HCT116 (cell line): ENCODE data around the gene KCTD1. TPM values are rescaled to one million over a fixed set of nuclear protein-coding genes. Genes with fewer than 3 reads are reported as not detected.

Experiments
- ATAC-seq: fragments of 200-7000 bp; cut with Tn5 transposase; 2 replicates; pipeline ENCODE4 v1.9.1; 2020; ENCODE audit warnings: mild to moderate bottlenecking, moderate library complexity
- BruUV-seq: library from RNA; stranded (reverse); fragments of 400-500 nt; replicated peaks from 2 replicates; lab custom pipeline; 2021; lab: Mats Ljungman, UMichigan
- CTCF ChIA-PET: fragments of 300-600 bp; sonication (Branson Sonifier 250); formaldehyde crosslinking; loops from one replicate; lab custom pipeline; 2021; ENCODE audit warnings: antibody characterized with exemption; lab: Charles Lee
- POLR2A ChIA-PET: fragments of 300-600, 350-600 bp; sonication (Branson Sonifier 250); formaldehyde crosslinking; loops from one replicate; lab custom pipeline; 2021; ENCODE audit warnings: antibody characterized with exemption; lab: Charles Lee
- RAD21 ChIA-PET, 2 experiments: fragments of 300-600 bp; sonication (Branson Sonifier 250); formaldehyde crosslinking; loops; one replicate each; lab custom pipeline; 2023; ENCODE audit warnings: low total read pairs in 2 of 2; ENCODE audit not compliant: uncharacterized antibody in 2 of 2, unreplicated experiment in 2 of 2, low non-redundant PET in 1 of 2; lab: Charles Lee
- DNase-seq: peaks from one replicate; pipeline ENCODE4 v3.0.0-alpha.2; 2010; ENCODE audit warnings: low read depth, low spot score
- H2AFZ ChIP-seq: fragments of 200-600 bp; shearing (Covaris generic), sonication (generic); 2 replicates; pipeline ENCODE4 v1.6.1; 2017; ENCODE audit warnings: low read depth, mixed run types, mixed read lengths, antibody characterized with exemption, low read length; ENCODE audit not compliant: poor library complexity, severe bottlenecking
- H3K27ac ChIP-seq: 2 replicates; pipeline ENCODE4 v1.5.1; 2012; ENCODE audit warnings: low read depth, low read length
- H3K27me3 ChIP-seq: fragments of 200-600 bp; sonication (generic); 2 replicates; pipeline ENCODE4 v1.6.1; 2016; ENCODE audit warnings: mixed run types, low read length, mixed read lengths; ENCODE audit not compliant: insufficient read depth
- H3K36me3 ChIP-seq, 2 experiments: fragments of 200-500 bp in 1 of 2; fragments of 200-600 bp in 1 of 2; sonication (Bioruptor generic) in 1 of 2; sonication (generic) in 1 of 2; 2 replicates each; pipeline versions ENCODE4 v1.5.1 to v1.6.1; 2014 to 2016; ENCODE audit warnings: low read length in 2 of 2, inconsistent platforms in 1 of 2, mixed read lengths in 1 of 2, mixed run types in 1 of 2; ENCODE audit not compliant: insufficient read depth in 2 of 2, control insufficient read depth in 1 of 2
- H3K4me1 ChIP-seq, 2 experiments: fragments of 200-600 bp in 1 of 2; sonication (generic) in 1 of 2; 2 replicates each; pipeline versions ENCODE4 v1.5.1 to v1.6.1; 2012 to 2017; ENCODE audit warnings: low read length in 2 of 2, inconsistent platforms in 1 of 2, mild to moderate bottlenecking in 1 of 2, mixed read lengths in 1 of 2, mixed run types in 1 of 2, moderate library complexity in 1 of 2; ENCODE audit not compliant: insufficient read depth in 2 of 2, control insufficient read depth in 1 of 2
- H3K4me2 ChIP-seq: fragments of 200-600 bp; sonication (generic); 2 replicates; pipeline ENCODE4 v1.6.1; 2017; ENCODE audit warnings: mixed run types, low read length, mixed read lengths
- H3K4me3 ChIP-seq, 2 experiments: fragments of 200-600 bp in 1 of 2; sonication (generic) in 1 of 2; replicated peaks in 1 of 2; 2 replicates each; pipeline ENCODE4 v1.5.1; 2011 to 2016; ENCODE audit warnings: low read length in 2 of 2, control low read depth in 1 of 2, low read depth in 1 of 2, mild to moderate bottlenecking in 1 of 2, mixed read lengths in 1 of 2, mixed run types in 1 of 2
- H3K79me2 ChIP-seq: fragments of 200-600 bp; sonication (generic); 2 replicates; pipeline ENCODE4 v1.6.1; 2017; ENCODE audit warnings: mild to moderate bottlenecking, mixed run types, low read length, moderate library complexity, mixed read lengths; ENCODE audit not compliant: insufficient read depth
- H3K9ac ChIP-seq: fragments of 200-600 bp; sonication (generic); 2 replicates; pipeline ENCODE4 v1.6.1; 2016; ENCODE audit warnings: low read length, mixed read lengths
- H3K9me2 ChIP-seq: fragments of 200-600 bp; sonication (generic), shearing (Covaris generic); 2 replicates; pipeline ENCODE4 v1.6.1; 2017; ENCODE audit warnings: mixed run types, mild to moderate bottlenecking, moderate library complexity; ENCODE audit not compliant: insufficient read depth
- H3K9me3 ChIP-seq, 2 experiments: fragments of 200-500 bp in 1 of 2; fragments of 200-600 bp in 1 of 2; sonication (Bioruptor generic) in 1 of 2; sonication (generic) in 1 of 2; 2 replicates each; pipeline ENCODE4 v1.6.1; 2014 to 2017; ENCODE audit warnings: low read length in 2 of 2, mixed read lengths in 2 of 2, inconsistent platforms in 1 of 2, low read depth in 1 of 2, mild to moderate bottlenecking in 1 of 2, mixed run types in 1 of 2, moderate library complexity in 1 of 2; ENCODE audit not compliant: control insufficient read depth in 1 of 2, insufficient read depth in 1 of 2
- H4K20me1 ChIP-seq: fragments of 200-600 bp; sonication (generic), shearing (Covaris generic); 2 replicates; pipeline ENCODE4 v1.6.1; 2017; ENCODE audit warnings: mixed run types, mild to moderate bottlenecking, moderate library complexity; ENCODE audit not compliant: insufficient read depth
- ATF3 ChIP-seq: IDR thresholded peaks from 2 replicates; pipeline ENCODE4 v1.6.1; 2012
- CBX3 ChIP-seq: IDR thresholded peaks from 2 replicates; pipeline ENCODE4 v1.6.1; 2012; ENCODE audit warnings: low read depth
- CTCF ChIP-seq, 3 experiments: fragments of 200-600 bp in 1 of 3; sonication (generic) in 1 of 3; IDR thresholded peaks in 2 of 3; conservative IDR thresholded peaks in 1 of 3; 2 replicates each; pipeline ENCODE4 v1.5.1; 2012 to 2017; ENCODE audit warnings: low read depth in 2 of 3, low read length in 2 of 3, antibody characterized with exemption in 1 of 3, borderline replicate concordance in 1 of 3, control low read depth in 1 of 3, mild to moderate bottlenecking in 1 of 3, mixed read lengths in 1 of 3, mixed run types in 1 of 3, moderate library complexity in 1 of 3; ENCODE audit not compliant: insufficient read depth in 1 of 3
- ELF1 ChIP-seq: IDR thresholded peaks from 2 replicates; pipeline ENCODE4 v1.6.1; 2012; ENCODE audit warnings: low read depth, borderline replicate concordance
- EZH2 ChIP-seq: fragments of 200-600 bp; sonication (generic); IDR thresholded peaks from 2 replicates; pipeline ENCODE4 v1.6.1; 2017; ENCODE audit warnings: antibody characterized with exemption, mixed run types
- FOSL1 ChIP-seq: IDR thresholded peaks from 2 replicates; pipeline ENCODE4 v1.6.1; 2012; ENCODE audit warnings: low read depth
- JUND ChIP-seq: IDR thresholded peaks from 2 replicates; pipeline ENCODE4 v1.6.1; 2012
- POLR2AphosphoS5 ChIP-seq: IDR thresholded peaks from 2 replicates; pipeline ENCODE4 v1.6.1; 2011; ENCODE audit warnings: mild to moderate bottlenecking, low read depth, low read length, moderate library complexity
- RAD21 ChIP-seq: IDR thresholded peaks from 2 replicates; pipeline ENCODE4 v1.6.1; 2012; ENCODE audit warnings: low read depth, mild to moderate bottlenecking
- REST ChIP-seq: IDR thresholded peaks from 2 replicates; pipeline ENCODE4 v1.6.1; 2012; ENCODE audit warnings: low read depth
- SP1 ChIP-seq: IDR thresholded peaks from 2 replicates; pipeline ENCODE4 v1.6.1; 2012; ENCODE audit warnings: low read depth
- SRF ChIP-seq: IDR thresholded peaks from 2 replicates; pipeline ENCODE4 v1.6.1; 2012; ENCODE audit warnings: low read depth
- TCF7L2 ChIP-seq: IDR thresholded peaks from 2 replicates; pipeline ENCODE4 v1.7.0; 2011; ENCODE audit warnings: borderline replicate concordance, inconsistent platforms; ENCODE audit not compliant: insufficient read depth, insufficient read length; ENCODE audit errors: extremely low read depth
- YY1 ChIP-seq: IDR thresholded peaks from 2 replicates; pipeline ENCODE4 v1.6.1; 2011; ENCODE audit warnings: low read length, low read depth, moderate library complexity, mild to moderate bottlenecking; ENCODE audit not compliant: insufficient replicate concordance; ENCODE audit errors: extremely low read depth
- ZFX ChIP-seq: fragments of 450-650 bp; IDR thresholded peaks from 2 replicates; pipeline ENCODE4 v1.6.1; 2017
- ZNF274 ChIP-seq: fragments of 200-500 bp; sonication (Bioruptor generic); IDR thresholded peaks from 2 replicates; pipeline ENCODE4 v1.6.1; 2014; ENCODE audit warnings: mild to moderate bottlenecking, low read depth, low read length, inconsistent platforms
- intact Hi-C: fragments of 100-400 bp; cut with micrococcal nuclease; formaldehyde crosslinking; loops from 2 replicates; pipeline ENCODE4 v1.10.0; 2022
- total RNA-seq: library from RNA; stranded (reverse); gene quantifications from one replicate; pipeline ENCODE4 v1.2.1, GENCODE V29; 2021; ENCODE audit not compliant: unreplicated experiment

KCTD1 gene
- total RNA-seq, 1 experiment from 2014 or later = 16.8 TPM

- TF ChIP-seq JUND = no peak
- TF ChIP-seq SRF = no peak
- no peak for TF ChIP-seq POLR2AphosphoS5
- no peak for TF ChIP-seq RAD21
- no peak for TF ChIP-seq YY1
- no peak for TF ChIP-seq ELF1
- TF ChIP-seq FOSL1 = no peak
- TF ChIP-seq ZFX = no peak
- TF ChIP-seq CBX3 = no peak
- no peak for TF ChIP-seq ATF3
- H4K20me1 ChIP-seq = no peaks in the 10 kb centered on the region
- no peak overlapping the region for H3K27ac ChIP-seq
- H2AFZ ChIP-seq = no peak overlapping the region
- intact Hi-C loops = no loop called here
- RAD21 ChIA-PET = no interaction called here
- H3K4me2 ChIP-seq = no peak overlapping the region
- H3K36me3 ChIP-seq = no peaks in the 10 kb centered on the region
- ATAC-seq (no peak), DNase-seq (no peak)
- H3K79me2 ChIP-seq = no peaks in the 10 kb centered on the region
- peaks cover 4 to 19% of the 10 kb centered on the region in 2 experiments; a peak in 3 of 4 replicates for H3K4me1 ChIP-seq
- H3K9me3 ChIP-seq = no peaks in the 10 kb centered on the region
- no peak overlapping the region for H3K9ac ChIP-seq
- H3K9me2 ChIP-seq = no peaks in the 10 kb centered on the region
- BruUV-seq = no TSS peak
- no peaks in the 10 kb centered on the region for H3K27me3 ChIP-seq
- H3K4me3 ChIP-seq = no peak overlapping the region
- POLR2A ChIA-PET = no interaction called here
- CTCF ChIA-PET = no interaction called here
These were observed 88.5 kb downstream of the KCTD1 start for GRCh38 chr18:26459884-26460283.

- H3K9me3 ChIP-seq = no peaks in the 10 kb centered on the region
- no TSS peak for BruUV-seq
- H2AFZ ChIP-seq = no peak overlapping the region
- intact Hi-C loops = no loop called here
- H4K20me1 ChIP-seq = no peaks in the 10 kb centered on the region
- POLR2A ChIA-PET = no interaction called here
- H3K79me2 ChIP-seq = no peaks in the 10 kb centered on the region
- H3K9ac ChIP-seq = no peak overlapping the region
- DNase-seq = no peak
- no peaks in the 10 kb centered on the region for H3K27me3 ChIP-seq
- H3K36me3 ChIP-seq = no peaks in the 10 kb centered on the region
- CTCF ChIA-PET = no interaction called here
- H3K9me2 ChIP-seq = no peaks in the 10 kb centered on the region
- RAD21 ChIA-PET = no interaction called here
- H3K27ac ChIP-seq = no peak overlapping the region
- H3K4me1 ChIP-seq = peaks cover 4 to 19% of the 10 kb centered on the region in 2 experiments; a peak in 3 of 4 replicates
- no peak overlapping the region for H3K4me2 ChIP-seq
- no peak for ATAC-seq
- no peak overlapping the region for H3K4me3 ChIP-seq
- TF ChIP-seq REST (no peak), JUND (no peak), ZFX (no peak), SP1 (no peak), CTCF (IDR thresholded peaks at IDR 0.05 in 2 of 3, conservative IDR thresholded peaks at IDR 0.05 in 1 of 3; ENCODE audit: borderline replicate concordance in 1 of 3, insufficient read depth in 1 of 3, low read depth in 2 of 3, low read length in 2 of 3) (no peak), EZH2 (no peak), RAD21 (no peak), ZNF274 (no peak), TCF7L2 (no peak), CBX3 (no peak)
These were observed 89.0 kb downstream of the KCTD1 start for GRCh38 chr18:26459340-26459739.
